GM21786 (cell line): ENCODE data around the gene MRGPRF.
A peak's percentile ranks its signal among the peaks of the same experiment; 100 is the strongest.

ENCODE experiments used
- ATAC-seq: cut with Tn5 transposase; IDR thresholded peaks from one replicate; pipeline ENCODE4 v1.9.1; 2021; ENCODE audit not compliant: unreplicated experiment

MRGPRF gene

GRCh38 chr11:69051381-69052342 lies 38.6 kb upstream of the MRGPRF start:
- no peak for ATAC-seq

- ATAC-seq, result no peak
Measured at GRCh38 chr11:69050592-69051380, 37.7 kb upstream of the MRGPRF start.

GRCh38 chr11:69049490-69049867 lies 36.4 kb upstream of the MRGPRF start:
- ATAC-seq, result no peak

GRCh38 chr11:69048694-69049489 lies 35.8 kb upstream of the MRGPRF start, which contains the start of gene TPCN2:
Gene TPCN2, plus strand, starts transcription at chr11:69048932. Its CDS starts 66 bp downstream, at chr11:69048998.
- ATAC-seq, result peak; percentile 69

- no peak for ATAC-seq
Measured at GRCh38 chr11:69048031-69048693, 35.1 kb upstream of the MRGPRF start.

GRCh38 chr11:69044111-69045013 lies 31.3 kb upstream of the MRGPRF start:
- ATAC-seq, result no peak

- ATAC-seq, result no peak
Measured at GRCh38 chr11:69041516-69041915, 28.5 kb upstream of the MRGPRF start.

GRCh38 chr11:69040581-69041260 lies 27.7 kb upstream of the MRGPRF start:
- no peak for ATAC-seq

GRCh38 chr11:69040051-69040450 lies 27.0 kb upstream of the MRGPRF start:
- no peak for ATAC-seq

- ATAC-seq, result no peak
Measured at GRCh38 chr11:69039501-69039900, 26.5 kb upstream of the MRGPRF start.

GRCh38 chr11:69037544-69037943 lies 24.5 kb upstream of the MRGPRF start:
- no peak for ATAC-seq

GRCh38 chr11:69037074-69037473 lies 24.0 kb upstream of the MRGPRF start:
- no peak for ATAC-seq

GRCh38 chr11:69035946-69036340 lies 22.9 kb upstream of the MRGPRF start:
- no peak for ATAC-seq

GRCh38 chr11:69035150-69035945 lies 22.3 kb upstream of the MRGPRF start:
- no peak for ATAC-seq

- no peak for ATAC-seq
Measured at GRCh38 chr11:69034123-69034867, 21.2 kb upstream of the MRGPRF start.

GRCh38 chr11:69033431-69033830 lies 20.4 kb upstream of the MRGPRF start:
- no peak for ATAC-seq

- ATAC-seq, result no peak
Measured at GRCh38 chr11:69032833-69033232, 19.8 kb upstream of the MRGPRF start.
